SU-DHL-6 (cell line): Measurements from ENCODE around the gene KPNA2.
"Not testable (repeated sequence)": the region's sequence is repeated elsewhere in the genome, so short reads cannot be mapped to it uniquely, and the experiment has no call there.

Experiments used
- H2AFZ ChIP-seq: fragments of 200-600 bp; sonication (generic); 2 replicates; pipeline ENCODE4 v1.6.1; 2014; ENCODE audit warnings: low read depth, mild to moderate bottlenecking, moderate library complexity, mixed read lengths, antibody characterized with exemption, low read length; ENCODE audit not compliant: severe bottlenecking
- H3F3A ChIP-seq: fragments of 200-600 bp; shearing (Covaris generic); 2 replicates; pipeline ENCODE4 v1.6.0; 2016; ENCODE audit warnings: antibody characterized with exemption, mild to moderate bottlenecking; ENCODE audit not compliant: insufficient read depth
- H3K27ac ChIP-seq: fragments of 200-600 bp; sonication (generic); 2 replicates; pipeline ENCODE4 v1.5.1; 2016; ENCODE audit warnings: low read depth, mild to moderate bottlenecking, low read length, moderate library complexity, mixed read lengths
- H3K27me3 ChIP-seq: fragments of 200-600 bp; sonication (generic), shearing (Covaris generic); 2 replicates; pipeline ENCODE4 v1.6.0; 2014; ENCODE audit warnings: mild to moderate bottlenecking, low read length
- H3K36me3 ChIP-seq: fragments of 200-600 bp; sonication (generic); 2 replicates; pipeline ENCODE4 v1.6.1; 2014; ENCODE audit warnings: mild to moderate bottlenecking, low read length, mixed read lengths
- H3K4me2 ChIP-seq: fragments of 300-600, 200-600 bp; shearing (Covaris generic), sonication (generic); 2 replicates; pipeline ENCODE4 v1.6.0; 2014; ENCODE audit warnings: low read length, low read depth, mild to moderate bottlenecking; ENCODE audit not compliant: poor library complexity, severe bottlenecking
- H3K4me3 ChIP-seq: fragments of 200-600 bp; sonication (generic); 2 replicates; pipeline ENCODE4 v1.5.1; 2014; ENCODE audit warnings: antibody characterized with exemption, low read length, mild to moderate bottlenecking, mixed read lengths; ENCODE audit not compliant: insufficient read depth, poor library complexity, severe bottlenecking
- H3K79me2 ChIP-seq: fragments of 200-600 bp; sonication (generic); 2 replicates; pipeline ENCODE4 v1.6.1; 2014; ENCODE audit warnings: mild to moderate bottlenecking, low read length, moderate library complexity; ENCODE audit not compliant: insufficient read depth
- H3K9ac ChIP-seq: fragments of 200-600 bp; sonication (generic); 2 replicates; pipeline ENCODE4 v1.7.0; 2014; ENCODE audit warnings: mild to moderate bottlenecking, low read length
- H3K9me2 ChIP-seq: fragments of 200-600 bp; sonication (generic); replicated peaks from 2 replicates; pipeline ENCODE4 v1.6.1; 2014; ENCODE audit warnings: low read length; ENCODE audit not compliant: insufficient read depth
- H3K9me3 ChIP-seq: fragments of 200-600 bp; sonication (generic); 2 replicates; pipeline ENCODE4 v1.6.1; 2014; ENCODE audit warnings: low read length, mixed read lengths; ENCODE audit not compliant: insufficient read depth
- H4K20me1 ChIP-seq: fragments of 200-600 bp; sonication (generic); 2 replicates; pipeline ENCODE4 v1.6.1; 2014; ENCODE audit warnings: low read depth, mild to moderate bottlenecking, antibody characterized with exemption, low read length, moderate library complexity, mixed read lengths
- CTCF ChIP-seq: fragments of 200-600 bp; sonication (generic); IDR thresholded peaks from one replicate; pipeline ENCODE4 v1.5.1; 2017; ENCODE audit warnings: antibody characterized with exemption, mild to moderate bottlenecking, low read length, moderate library complexity; ENCODE audit not compliant: insufficient read depth, poor library complexity, severe bottlenecking
- EZH2phosphoT487 ChIP-seq: fragments of 200-600 bp; sonication (generic), shearing (Covaris generic); conservative IDR thresholded peaks from 2 replicates; pipeline ENCODE4 v1.6.1; 2018; ENCODE audit warnings: mild to moderate bottlenecking, antibody characterized with exemption, low read length, moderate library complexity, mixed read lengths

KPNA2 gene

GRCh38 chr17:68060336-68060735 is 24.8 kb downstream of the KPNA2 start:
- H3K27ac ChIP-seq: no peak overlapping the region

GRCh38 chr17:68061512-68062313 is 26.2 kb downstream of the KPNA2 start:
- Histone ChIP-seq H3K4me2 (no peak overlapping the region), H3K4me3 (no peak overlapping the region)

More at GRCh38 chr17:68060336-68060735, 24.8 kb downstream of the KPNA2 start:
- H2AFZ ChIP-seq: no peak overlapping the region
- H3K9ac ChIP-seq: no peak overlapping the region
- H3F3A ChIP-seq: no peaks in the 10 kb centered on the region
- no peak overlapping the region for H3K4me2 ChIP-seq
- H3K9me2 ChIP-seq: no peaks in the 10 kb centered on the region
- H3K4me3 ChIP-seq: no peak overlapping the region
- no peak for TF ChIP-seq CTCF
- no peak for TF ChIP-seq EZH2phosphoT487
- no peaks in the 10 kb centered on the region for H3K27me3 ChIP-seq
- H4K20me1 ChIP-seq: no peaks in the 10 kb centered on the region
- H3K9me3 ChIP-seq: no peaks in the 10 kb centered on the region
- no peaks in the 10 kb centered on the region for H3K79me2 ChIP-seq
- no peaks in the 10 kb centered on the region for H3K36me3 ChIP-seq

GRCh38 chr17:68065366-68065765 is 29.8 kb downstream of the KPNA2 start:
- not testable (repeated sequence) for H3F3A ChIP-seq, H3K9me3 ChIP-seq, H2AFZ ChIP-seq

More at GRCh38 chr17:68061512-68062313, 26.2 kb downstream of the KPNA2 start:
- Histone ChIP-seq H3K27ac (no peak overlapping the region), H3K36me3 (no peaks in the 10 kb centered on the region), H2AFZ (no peak overlapping the region), H3K9ac (no peak overlapping the region), H4K20me1 (no peaks in the 10 kb centered on the region), H3F3A (no peaks in the 10 kb centered on the region), H3K9me3 (no peaks in the 10 kb centered on the region), H3K9me2 (no peaks in the 10 kb centered on the region), H3K79me2 (no peaks in the 10 kb centered on the region), H3K27me3 (no peaks in the 10 kb centered on the region)
- no peak for TF ChIP-seq EZH2phosphoT487
- TF ChIP-seq CTCF: no peak

GRCh38 chr17:68068512-68068911 is 33.0 kb downstream of the KPNA2 start:
- H3K79me2 ChIP-seq, H4K20me1 ChIP-seq, H2AFZ ChIP-seq, H3F3A ChIP-seq, H3K9ac ChIP-seq, H3K9me3 ChIP-seq, H3K4me3 ChIP-seq, H3K9me2 ChIP-seq, H3K27ac ChIP-seq, H3K4me2 ChIP-seq, H3K36me3 ChIP-seq, H3K27me3 ChIP-seq: not testable (repeated sequence)

More at GRCh38 chr17:68065366-68065765, 29.8 kb downstream of the KPNA2 start:
- H3K9me2 ChIP-seq, H3K27me3 ChIP-seq, H3K36me3 ChIP-seq, H3K79me2 ChIP-seq, H3K4me2 ChIP-seq, H3K4me3 ChIP-seq, H3K27ac ChIP-seq, H3K9ac ChIP-seq, H4K20me1 ChIP-seq: not testable (repeated sequence)

- H3F3A ChIP-seq, H3K9me3 ChIP-seq, H3K27me3 ChIP-seq, H3K4me3 ChIP-seq, H2AFZ ChIP-seq, H3K36me3 ChIP-seq, H3K9ac ChIP-seq, H3K27ac ChIP-seq, H4K20me1 ChIP-seq, H3K4me2 ChIP-seq, H3K79me2 ChIP-seq, H3K9me2 ChIP-seq: not testable (repeated sequence)
These were observed 35.3 kb downstream of the KPNA2 start for GRCh38 chr17:68070582-68071444.
